PFSK-1 (cell line): ENCODE data around the gene ST6GALNAC3.

ENCODE experiments used
- FOXP2 ChIP-seq: optimal IDR thresholded peaks from 2 replicates; pipeline ENCODE3; 2011; ENCODE audit warnings: borderline replicate concordance, control low read depth, inconsistent platforms; ENCODE audit not compliant: insufficient read depth; ENCODE audit errors: extremely low read length, extremely low read depth
- POLR2AphosphoS5 ChIP-seq: IDR thresholded peaks from 2 replicates; pipeline ENCODE4 v1.6.1; 2012; ENCODE audit warnings: low read depth, mild to moderate bottlenecking, control low read depth, low read length, moderate library complexity
- SIN3A ChIP-seq: IDR thresholded peaks from 2 replicates; pipeline ENCODE4 v1.6.1; 2012; ENCODE audit warnings: mild to moderate bottlenecking, low read length, moderate library complexity, borderline replicate concordance; ENCODE audit not compliant: insufficient read depth
- TAF1 ChIP-seq: IDR thresholded peaks from 2 replicates; pipeline ENCODE4 v1.6.1; 2012; ENCODE audit warnings: low read length, control low read depth, borderline replicate concordance; ENCODE audit not compliant: insufficient read depth
- TF ChIP-seq, protein P1 (sequence below), 2 experiments: IDR thresholded peaks; 2 replicates each; pipeline versions ENCODE4 v1.6.1 to v1.8.0; 2011 to 2012; ENCODE audit warnings: low read depth in 2 of 2, low read length in 2 of 2, control low read depth in 1 of 2, inconsistent platforms in 1 of 2, mild to moderate bottlenecking in 1 of 2, moderate library complexity in 1 of 2; ENCODE audit not compliant: insufficient read depth in 1 of 2

ST6GALNAC3 gene

DNA sequence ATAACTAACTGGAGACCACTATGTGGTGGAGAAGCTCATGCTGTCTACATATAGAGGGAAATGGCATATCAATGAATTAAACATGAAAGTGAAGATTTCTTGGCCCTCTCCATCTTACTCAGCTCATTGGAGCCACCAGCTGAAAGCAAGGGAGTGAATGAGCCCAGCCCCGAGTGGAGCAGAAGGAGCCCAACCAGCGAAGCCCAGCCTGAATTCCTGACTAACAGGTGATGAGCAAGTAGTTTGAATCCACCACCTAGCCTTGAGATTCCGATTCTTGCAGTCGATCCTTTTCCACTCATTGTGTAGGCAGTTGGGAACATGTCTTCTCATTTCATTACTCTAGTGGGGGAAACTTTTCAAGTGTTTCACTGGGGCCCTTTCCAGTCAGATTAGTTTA lies 18.6 kb upstream of the ST6GALNAC3 start:
- TF ChIP-seq FOXP2 (no peak), POLR2AphosphoS5 (no peak), SIN3A (no peak), TAF1 (no peak)
- TF ChIP-seq, protein P1, sequence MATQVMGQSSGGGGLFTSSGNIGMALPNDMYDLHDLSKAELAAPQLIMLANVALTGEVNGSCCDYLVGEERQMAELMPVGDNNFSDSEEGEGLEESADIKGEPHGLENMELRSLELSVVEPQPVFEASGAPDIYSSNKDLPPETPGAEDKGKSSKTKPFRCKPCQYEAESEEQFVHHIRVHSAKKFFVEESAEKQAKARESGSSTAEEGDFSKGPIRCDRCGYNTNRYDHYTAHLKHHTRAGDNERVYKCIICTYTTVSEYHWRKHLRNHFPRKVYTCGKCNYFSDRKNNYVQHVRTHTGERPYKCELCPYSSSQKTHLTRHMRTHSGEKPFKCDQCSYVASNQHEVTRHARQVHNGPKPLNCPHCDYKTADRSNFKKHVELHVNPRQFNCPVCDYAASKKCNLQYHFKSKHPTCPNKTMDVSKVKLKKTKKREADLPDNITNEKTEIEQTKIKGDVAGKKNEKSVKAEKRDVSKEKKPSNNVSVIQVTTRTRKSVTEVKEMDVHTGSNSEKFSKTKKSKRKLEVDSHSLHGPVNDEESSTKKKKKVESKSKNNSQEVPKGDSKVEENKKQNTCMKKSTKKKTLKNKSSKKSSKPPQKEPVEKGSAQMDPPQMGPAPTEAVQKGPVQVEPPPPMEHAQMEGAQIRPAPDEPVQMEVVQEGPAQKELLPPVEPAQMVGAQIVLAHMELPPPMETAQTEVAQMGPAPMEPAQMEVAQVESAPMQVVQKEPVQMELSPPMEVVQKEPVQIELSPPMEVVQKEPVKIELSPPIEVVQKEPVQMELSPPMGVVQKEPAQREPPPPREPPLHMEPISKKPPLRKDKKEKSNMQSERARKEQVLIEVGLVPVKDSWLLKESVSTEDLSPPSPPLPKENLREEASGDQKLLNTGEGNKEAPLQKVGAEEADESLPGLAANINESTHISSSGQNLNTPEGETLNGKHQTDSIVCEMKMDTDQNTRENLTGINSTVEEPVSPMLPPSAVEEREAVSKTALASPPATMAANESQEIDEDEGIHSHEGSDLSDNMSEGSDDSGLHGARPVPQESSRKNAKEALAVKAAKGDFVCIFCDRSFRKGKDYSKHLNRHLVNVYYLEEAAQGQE (IDR thresholded peaks at IDR 0.05; ENCODE audit: insufficient read depth in 1 of 2, low read depth in 2 of 2, low read length in 2 of 2) = no peak

DNA sequence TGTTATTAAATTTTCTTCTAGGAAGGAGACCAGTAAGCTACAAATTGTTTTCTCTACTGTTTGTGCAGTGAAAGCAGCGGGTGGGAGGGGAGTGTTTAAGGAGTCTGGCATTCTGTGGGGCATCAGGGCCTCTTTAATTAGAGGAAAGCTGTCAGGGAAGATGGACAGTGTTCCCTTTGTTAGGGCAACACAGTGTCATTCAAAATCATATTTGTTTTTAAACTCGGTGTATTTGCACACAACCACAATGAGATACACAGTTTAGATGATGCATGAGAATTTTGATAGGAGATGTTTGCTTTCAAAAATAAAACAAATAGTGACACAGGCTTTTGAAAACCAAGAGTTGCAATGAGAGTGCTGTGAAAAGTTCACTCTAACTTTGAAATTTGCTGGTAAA lies 15.1 kb upstream of the ST6GALNAC3 start:
- TF ChIP-seq, protein P1 (IDR thresholded peaks at IDR 0.05; ENCODE audit: insufficient read depth in 1 of 2, low read depth in 2 of 2, low read length in 2 of 2) = no peak
- no peak for TF ChIP-seq POLR2AphosphoS5
- no peak for TF ChIP-seq TAF1
- TF ChIP-seq SIN3A = no peak
- no peak for TF ChIP-seq FOXP2

DNA sequence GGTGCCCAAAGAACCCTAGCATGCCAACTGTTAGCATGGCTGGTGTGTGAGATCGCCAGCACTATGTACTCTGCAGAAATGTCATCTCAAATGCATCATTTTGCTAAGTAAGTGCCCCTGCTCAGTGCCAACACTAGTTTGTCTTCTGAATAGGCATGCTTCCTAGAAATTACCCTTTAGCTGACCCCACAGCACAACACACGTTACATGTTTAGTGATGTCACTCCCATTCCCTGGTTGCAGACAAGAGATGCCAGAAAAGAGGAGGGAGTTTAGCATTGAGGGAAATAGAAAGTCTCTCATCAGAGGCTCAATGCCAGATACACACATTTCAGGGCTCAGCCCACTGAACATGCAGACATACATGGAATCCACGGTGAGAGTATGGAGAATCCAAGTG lies 9.3 kb upstream of the ST6GALNAC3 start:
- TF ChIP-seq SIN3A = no peak
- TF ChIP-seq POLR2AphosphoS5 = no peak
- no peak for TF ChIP-seq FOXP2
- TF ChIP-seq, protein P1 (IDR thresholded peaks at IDR 0.05; ENCODE audit: insufficient read depth in 1 of 2, low read depth in 2 of 2, low read length in 2 of 2) = no peak
- no peak for TF ChIP-seq TAF1

DNA sequence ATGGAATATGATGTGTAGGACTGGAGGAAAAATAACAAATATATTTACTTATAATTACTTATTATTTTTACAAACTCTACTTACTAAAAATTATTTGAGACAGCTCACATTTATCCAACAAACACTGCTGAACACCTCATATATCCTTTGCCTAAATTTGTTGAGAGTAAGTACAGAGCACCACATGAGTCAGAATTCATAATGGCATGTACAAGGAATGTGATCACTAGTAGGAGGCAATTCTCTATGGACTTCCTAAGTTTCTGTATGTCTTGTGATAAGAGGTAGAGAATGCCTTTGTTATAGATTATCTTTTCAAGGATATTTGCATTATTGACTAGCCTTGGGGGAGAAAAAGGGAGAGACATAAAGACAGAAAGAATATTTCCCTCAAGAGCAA lies 8.2 kb upstream of the ST6GALNAC3 start:
- TF ChIP-seq, protein P1 (IDR thresholded peaks at IDR 0.05; ENCODE audit: insufficient read depth in 1 of 2, low read depth in 2 of 2, low read length in 2 of 2) = no peak
- TF ChIP-seq FOXP2 (no peak), POLR2AphosphoS5 (no peak), SIN3A (no peak), TAF1 (no peak)

DNA sequence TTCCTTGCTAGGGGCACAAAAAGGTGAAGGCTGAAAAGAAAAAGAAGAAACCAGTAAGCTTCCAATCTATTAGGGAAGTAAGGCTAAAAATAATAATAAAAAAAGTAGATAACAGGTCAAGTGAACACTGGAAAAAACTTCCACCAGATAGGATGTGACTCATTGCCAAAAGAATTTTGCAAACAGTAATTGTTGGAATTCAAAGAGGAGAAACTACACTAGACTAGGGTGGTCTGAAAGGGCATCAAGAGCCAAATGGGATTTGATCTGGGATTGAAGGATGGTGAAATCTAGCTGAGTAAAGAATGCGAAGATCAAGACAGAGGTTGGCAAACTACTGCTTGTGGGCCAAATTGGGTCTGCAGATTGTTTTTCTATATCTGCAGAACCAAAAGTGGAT lies 6.0 kb upstream of the ST6GALNAC3 start:
- TF ChIP-seq POLR2AphosphoS5 (no peak), TAF1 (no peak), FOXP2 (no peak), SIN3A (no peak)
- TF ChIP-seq, protein P1 (IDR thresholded peaks at IDR 0.05; ENCODE audit: insufficient read depth in 1 of 2, low read depth in 2 of 2, low read length in 2 of 2) = no peak
